CD4-positive, alpha-beta T cell treated with Interleukin-21 for 1 hour (primary cell): ENCODE data around the gene OTOP3.
"Not testable (repeated sequence)": the region's sequence is repeated elsewhere in the genome, so short reads cannot be mapped to it uniquely, and the experiment has no call there.

Experiments
- DNase-seq: peaks from one replicate; pipeline ENCODE4 v3.0.0-alpha.2; 2020

OTOP3 gene

GRCh38 chr17:74963656-74964055 lies 28.0 kb downstream of the OTOP3 start:
- DNase-seq: no peak

- no peak for DNase-seq
Observed at GRCh38 chr17:74964246-74964761, 28.6 kb downstream of the OTOP3 start.

- DNase-seq: no peak
Observed at GRCh38 chr17:74964988-74965622, 29.4 kb downstream of the OTOP3 start.

DNA sequence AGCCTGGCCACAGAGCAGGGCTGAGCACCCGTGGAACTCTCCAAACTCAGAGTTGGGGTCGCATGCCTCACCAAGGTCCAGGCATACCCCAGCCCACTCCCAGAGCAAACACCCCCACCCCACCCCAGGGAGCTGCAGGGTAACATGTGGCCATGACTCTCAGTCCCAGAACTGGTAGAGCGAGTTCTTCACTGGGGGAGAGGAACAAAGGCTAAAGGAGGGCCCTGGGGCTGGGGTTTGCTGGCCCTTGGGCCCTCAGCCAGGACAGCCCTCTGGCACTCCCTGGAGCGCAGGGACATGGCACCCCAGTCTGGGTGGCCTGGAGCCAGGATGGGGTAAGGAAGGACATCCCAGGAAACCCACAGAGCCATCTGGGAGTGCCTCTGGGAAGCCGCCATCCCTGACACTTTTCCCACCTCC lies 32.7 kb downstream of the OTOP3 start:
- DNase-seq: no peak

GRCh38 chr17:74969501-74969900 lies 33.8 kb downstream of the OTOP3 start:
- not testable (repeated sequence) for DNase-seq

DNA sequence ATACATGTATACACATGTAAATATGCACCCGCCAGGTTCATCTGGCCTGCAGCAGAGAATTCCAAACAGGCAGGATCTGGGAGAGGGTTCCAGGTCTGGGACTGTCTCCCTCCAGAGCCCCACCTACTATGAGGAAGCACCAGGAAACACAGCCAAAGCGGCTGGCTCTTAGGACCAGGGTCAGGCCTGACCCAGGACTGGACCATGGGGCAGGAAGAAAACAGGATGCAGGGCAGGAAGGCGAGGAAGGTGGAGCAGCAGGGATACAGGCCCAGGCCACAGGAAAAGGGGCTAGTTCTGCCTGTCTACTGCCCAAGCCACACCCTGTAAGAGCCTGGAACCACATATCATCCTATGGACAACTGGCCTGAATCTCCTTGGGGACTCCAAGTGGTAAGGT lies 34.7 kb downstream of the OTOP3 start:
- DNase-seq: no peak

- no peak for DNase-seq
Observed at GRCh38 chr17:74971069-74971841, 35.6 kb downstream of the OTOP3 start.

GRCh38 chr17:74971842-74972106 lies 36.1 kb downstream of the OTOP3 start:
- DNase-seq: no peak

GRCh38 chr17:74972107-74972972 lies 36.6 kb downstream of the OTOP3 start, which contains the start of gene HID1:
HID1 (minus strand) TSS chr17:74972759; CDS start chr17:74972656, 103 bp downstream.
- DNase-seq: peak; percentile 85

GRCh38 chr17:74972973-74973328 lies 37.3 kb downstream of the OTOP3 start:
- no peak for DNase-seq

- DNase-seq: no peak
Observed at GRCh38 chr17:74975943-74976342, 40.2 kb downstream of the OTOP3 start.

- DNase-seq: no peak
Observed at GRCh38 chr17:74977802-74978201, 42.1 kb downstream of the OTOP3 start.

- no peak for DNase-seq
Observed at GRCh38 chr17:74978240-74978639, 42.5 kb downstream of the OTOP3 start.

GRCh38 chr17:74979408-74980146 lies 43.9 kb downstream of the OTOP3 start:
- no peak for DNase-seq

DNA sequence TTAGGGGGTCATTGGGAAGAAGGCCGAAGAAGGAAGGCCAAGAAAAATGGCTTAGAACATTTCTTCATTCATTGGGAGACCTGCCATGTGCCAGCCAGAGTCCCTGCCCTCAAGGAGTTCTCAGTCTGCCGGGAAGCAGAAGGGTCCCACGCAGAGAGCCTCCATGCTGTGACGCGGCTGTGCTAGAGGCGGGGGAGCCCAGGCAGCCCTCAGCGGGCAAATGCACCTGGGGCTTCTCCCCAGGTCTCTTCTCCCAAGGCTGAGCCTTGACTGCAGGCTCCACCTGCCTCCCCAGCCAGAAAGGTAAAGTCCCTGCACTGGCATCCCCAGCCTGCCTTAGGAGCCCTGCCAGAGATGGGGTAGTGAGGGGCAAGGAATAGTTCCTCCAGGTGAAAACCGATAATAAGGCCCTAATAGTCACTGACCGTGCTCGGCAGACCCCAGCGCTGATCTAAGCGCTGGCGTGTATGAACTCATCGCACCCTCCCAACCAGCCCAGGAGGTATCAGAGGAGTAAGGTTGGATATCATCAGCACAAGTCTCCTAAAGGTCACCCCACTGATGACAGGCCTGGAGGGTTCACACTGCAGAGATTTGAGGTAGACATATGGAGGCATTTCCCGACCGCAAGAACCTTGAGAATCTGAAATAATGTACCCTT lies 45.8 kb downstream of the OTOP3 start:
- DNase-seq: no peak

GRCh38 chr17:74981979-74982662 lies 46.4 kb downstream of the OTOP3 start:
- peak; percentile 86 for DNase-seq

DNA sequence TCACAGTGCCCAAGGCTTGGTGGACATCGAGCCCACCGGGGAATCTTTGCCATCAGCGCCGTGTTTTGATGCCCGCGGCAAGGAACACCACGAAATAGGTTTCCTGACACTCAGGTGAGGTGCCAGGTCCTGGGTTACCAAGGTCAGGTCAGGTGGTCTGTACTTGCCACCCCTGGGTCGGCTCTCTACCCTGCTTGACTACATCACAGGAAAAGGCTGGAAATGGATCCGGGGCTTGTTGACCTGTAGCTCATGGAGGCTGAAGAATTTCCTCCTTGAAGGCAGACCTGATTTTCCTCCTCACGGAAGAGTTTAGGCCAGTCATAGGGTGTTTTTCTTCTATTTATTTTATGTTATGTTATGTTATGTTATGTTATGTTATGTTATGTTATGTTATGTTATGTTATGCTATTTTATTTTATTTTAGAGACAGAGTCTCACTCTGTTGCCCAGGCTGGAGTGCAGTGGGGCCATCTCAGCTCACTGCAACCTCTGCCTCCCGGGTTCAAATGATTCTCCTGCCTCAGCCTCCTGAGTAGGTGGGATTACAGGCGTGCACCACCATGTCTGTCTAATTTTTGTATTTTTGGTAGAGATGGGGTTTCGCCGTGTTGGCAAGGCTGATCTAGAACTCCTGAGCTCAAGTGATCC lies 47.1 kb downstream of the OTOP3 start:
- not testable (repeated sequence) for DNase-seq

DNA sequence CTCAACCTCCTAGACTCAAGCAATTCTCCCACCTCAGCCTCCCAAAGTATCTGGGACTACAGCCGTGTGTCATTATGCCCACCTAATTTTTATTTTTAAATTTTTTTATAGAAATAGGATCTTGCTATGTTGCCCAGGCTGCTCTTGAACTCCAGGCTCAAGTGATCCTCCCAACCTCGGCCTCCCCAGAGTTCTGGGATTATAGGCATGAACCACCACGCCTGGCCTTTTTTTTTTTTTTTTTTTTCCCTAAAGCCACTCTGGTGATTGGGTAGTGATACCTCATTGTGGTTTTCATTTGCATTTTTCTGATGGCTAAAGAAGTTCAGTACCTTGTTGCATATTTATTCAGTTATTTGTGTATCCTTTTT lies 50.5 kb downstream of the OTOP3 start:
- DNase-seq: no peak

GRCh38 chr17:74987418-74987908 lies 51.8 kb downstream of the OTOP3 start, which contains the start of gene CDR2L:
CDR2L (plus strand) TSS chr17:74987632; CDS start chr17:74988044, 412 bp downstream.
- peak; percentile 92 for DNase-seq

GRCh38 chr17:74987909-74988711 lies 52.4 kb downstream of the OTOP3 start:
- no peak for DNase-seq
